SK-N-SH treated with all-trans-retinoic acid at 6 μM for 48 hours (cell line): Measurements from ENCODE around the gene P3H3.

Experiments
- CSRNP3 ChIP-seq: fragments of 250-450 bp; sonication (Bioruptor Pico); IDR thresholded peaks from 2 replicates; pipeline ENCODE4 v1.5.1; 2021; ENCODE audit warnings: mild to moderate bottlenecking, moderate library complexity
- ZNF8 ChIP-seq: fragments of 450-650 bp; formaldehyde crosslinking; IDR thresholded peaks from 2 replicates; pipeline ENCODE4 v1.5.0; 2020; ENCODE audit warnings: mild to moderate bottlenecking, moderate library complexity

- no peak for TF ChIP-seq ZNF8
- no peak for TF ChIP-seq CSRNP3 (CRISPR knock-in tag)
These were observed 9.3 kb downstream of the P3H3 start for GRCh38 chr12:6837370-6838060.
